H1 (cell line): ENCODE data around the gene MIB1. TPM values are rescaled to one million over a fixed set of nuclear protein-coding genes. Genes with fewer than 3 reads are reported as not detected.

ENCODE experiments used
- CTCF ChIA-PET: fragments of 300-600 bp; sonication (Branson Sonifier 250); formaldehyde crosslinking; loops from one replicate; lab custom pipeline; 2021; ENCODE audit not compliant: partially characterized antibody; lab: Charles Lee
- POLR2A ChIA-PET: fragments of 300-600 bp; sonication (Branson Sonifier 250); formaldehyde crosslinking; loops from one replicate; lab custom pipeline; 2021; ENCODE audit warnings: inconsistent platforms; ENCODE audit not compliant: partially characterized antibody; lab: Charles Lee
- DNase-seq, 2 experiments: peaks; one replicate each; pipeline versions ENCODE4 v3.0.0 to v3.0.0-alpha.2; 2010 to 2022; ENCODE audit warnings: low spot score in 2 of 2, low read depth in 1 of 2, mixed read lengths in 1 of 2
- FAIRE-seq: peaks from 2 replicates; lab custom pipeline; 2011; peaks lifted over from hg19 to GRCh38; lab: Jason Lieb, UNC
- H2AFZ ChIP-seq: 2 replicates; pipeline ENCODE4 v1.8.1; 2012; ENCODE audit warnings: low read length, inconsistent platforms
- H2AK5ac ChIP-seq: 2 replicates; pipeline ENCODE4 v1.6.1; 2013; ENCODE audit warnings: low read depth, low read length
- H2BK120ac ChIP-seq: replicated peaks from 2 replicates; pipeline ENCODE3; 2013; ENCODE audit warnings: low read depth, low read length, inconsistent platforms
- H2BK12ac ChIP-seq: 2 replicates; pipeline ENCODE4 v1.6.1; 2013; ENCODE audit warnings: low read depth, low read length
- H2BK15ac ChIP-seq: 2 replicates; pipeline ENCODE4 v1.6.1; 2013; ENCODE audit warnings: low read length
- H2BK20ac ChIP-seq: 2 replicates; pipeline ENCODE4 v1.6.1; 2013; ENCODE audit warnings: low read length
- H2BK5ac ChIP-seq: 2 replicates; pipeline ENCODE4 v1.6.1; 2013; ENCODE audit warnings: low read depth, low read length
- H3K14ac ChIP-seq: 2 replicates; pipeline ENCODE4 v1.6.1; 2013; ENCODE audit warnings: inconsistent platforms; ENCODE audit not compliant: insufficient read length
- H3K18ac ChIP-seq: 2 replicates; pipeline ENCODE4 v1.6.1; 2013; ENCODE audit warnings: low read length; ENCODE audit errors: extremely low read depth
- H3K23ac ChIP-seq: 2 replicates; pipeline ENCODE4 v1.6.1; 2013; ENCODE audit warnings: inconsistent platforms; ENCODE audit not compliant: insufficient read length
- H3K23me2 ChIP-seq: 2 replicates; pipeline ENCODE4 v1.6.1; 2013; ENCODE audit warnings: low read depth, low read length
- H3K27ac ChIP-seq: 2 replicates; pipeline ENCODE4 v1.6.1; 2011; ENCODE audit warnings: low read depth, low read length, inconsistent platforms
- H3K27me3 ChIP-seq, 4 experiments: replicated peaks in 1 of 4; 1 replicate in 1 of 4; 2 replicates in 3 of 4; pipeline versions ENCODE4 v1.6.1 to v1.8.1; 2011 to 2013; ENCODE audit warnings: low read length in 3 of 4, mild to moderate bottlenecking in 3 of 4, inconsistent platforms in 2 of 4, mixed read lengths in 2 of 4, moderate library complexity in 1 of 4; ENCODE audit not compliant: control insufficient read depth in 3 of 4, insufficient read depth in 3 of 4; ENCODE audit errors: extremely low read depth in 1 of 4
- H3K36me3 ChIP-seq, 4 experiments: 2 replicates each; pipeline versions ENCODE4 v1.6.1 to v1.8.1; 2011 to 2013; ENCODE audit warnings: mild to moderate bottlenecking in 4 of 4, low read length in 3 of 4, moderate library complexity in 2 of 4, control low read depth in 1 of 4, inconsistent platforms in 1 of 4; ENCODE audit not compliant: insufficient read depth in 4 of 4, control insufficient read depth in 2 of 4
- H3K4ac ChIP-seq: replicated peaks from 2 replicates; pipeline ENCODE3; 2013; ENCODE audit warnings: low read length, low read depth, mixed read lengths, inconsistent platforms; ENCODE audit not compliant: insufficient read length
- H3K4me1 ChIP-seq, 4 experiments: replicated peaks in 1 of 4; 1 replicate in 1 of 4; 2 replicates in 3 of 4; pipeline versions ENCODE4 v1.6.1 to v1.8.1; 2011 to 2013; ENCODE audit warnings: low read length in 3 of 4, inconsistent platforms in 2 of 4, mixed read lengths in 1 of 4; ENCODE audit not compliant: insufficient read depth in 4 of 4, control insufficient read depth in 3 of 4
- H3K4me2 ChIP-seq, 2 experiments: 2 replicates each; pipeline versions ENCODE4 v1.6.1 to v1.8.1; 2011 to 2013; ENCODE audit warnings: low read depth in 2 of 2, low read length in 2 of 2, control low read depth in 1 of 2, inconsistent platforms in 1 of 2, mild to moderate bottlenecking in 1 of 2; ENCODE audit not compliant: insufficient read depth in 1 of 2
- H3K4me3 ChIP-seq, 4 experiments: fragments of 200-600, 300-600 bp in 1 of 4; sonication (generic), shearing (Covaris generic), sonication (Bioruptor Twin) in 1 of 4; 2 replicates each; pipeline versions ENCODE4 v1.5.1 to v1.8.1; 2011 to 2016; ENCODE audit warnings: low read length in 4 of 4, low read depth in 3 of 4, control low read depth in 2 of 4, inconsistent platforms in 2 of 4, mild to moderate bottlenecking in 2 of 4, mixed read lengths in 1 of 4, moderate library complexity in 1 of 4; ENCODE audit not compliant: insufficient read depth in 2 of 4; ENCODE audit errors: extremely low read depth in 1 of 4
- H3K56ac ChIP-seq: replicated peaks from 2 replicates; pipeline ENCODE3; 2013; ENCODE audit warnings: low read depth, mild to moderate bottlenecking, mixed read lengths, low read length, inconsistent platforms; ENCODE audit not compliant: insufficient read length
- H3K79me1 ChIP-seq: 2 replicates; pipeline ENCODE4 v1.6.1; 2013; ENCODE audit warnings: low read depth, low read length, control low read depth
- H3K79me2 ChIP-seq, 2 experiments: 2 replicates each; pipeline versions ENCODE4 v1.6.1 to v1.8.1; 2012 to 2013; ENCODE audit warnings: low read length in 2 of 2, mild to moderate bottlenecking in 2 of 2, inconsistent platforms in 1 of 2; ENCODE audit not compliant: insufficient read depth in 2 of 2, control insufficient read depth in 1 of 2
- H3K9ac ChIP-seq, 4 experiments: replicated peaks in 1 of 4; 1 replicate in 1 of 4; 2 replicates in 3 of 4; pipeline versions ENCODE4 v1.6.1 to v1.8.1; 2011 to 2013; ENCODE audit warnings: low read depth in 3 of 4, low read length in 3 of 4, control low read depth in 2 of 4, mild to moderate bottlenecking in 2 of 4, moderate library complexity in 2 of 4, inconsistent platforms in 1 of 4; ENCODE audit errors: extremely low read depth in 1 of 4
- H3K9me3 ChIP-seq, 2 experiments: 2 replicates each; pipeline versions ENCODE4 v1.6.1 to v1.8.1; 2012 to 2013; ENCODE audit warnings: mild to moderate bottlenecking in 2 of 2, moderate library complexity in 2 of 2, control low read depth in 1 of 2, inconsistent platforms in 1 of 2, low read depth in 1 of 2, low read length in 1 of 2, mixed read lengths in 1 of 2; ENCODE audit not compliant: insufficient read depth in 2 of 2
- H4K20me1 ChIP-seq, 2 experiments: replicated peaks in 1 of 2; 2 replicates each; pipeline versions ENCODE3 to v1.8.1; 2011 to 2013; ENCODE audit warnings: inconsistent platforms in 2 of 2, low read length in 2 of 2, mild to moderate bottlenecking in 1 of 2; ENCODE audit not compliant: insufficient read depth in 2 of 2, control insufficient read depth in 1 of 2
- H4K5ac ChIP-seq: 2 replicates; pipeline ENCODE4 v1.6.1; 2013; ENCODE audit warnings: low read length, low read depth, mixed read lengths, inconsistent platforms; ENCODE audit not compliant: insufficient read length
- H4K8ac ChIP-seq: 2 replicates; pipeline ENCODE4 v1.8.0; 2013; ENCODE audit warnings: mild to moderate bottlenecking, moderate library complexity, low read length, inconsistent platforms; ENCODE audit not compliant: insufficient read depth; ENCODE audit errors: extremely low read depth
- H4K91ac ChIP-seq: replicated peaks from 2 replicates; pipeline ENCODE3; 2013; ENCODE audit warnings: low read length, mixed read lengths, inconsistent platforms; ENCODE audit not compliant: insufficient read length
- BRCA1 ChIP-seq: IDR thresholded peaks from 2 replicates; pipeline ENCODE4 v1.6.1; 2012; ENCODE audit warnings: low read depth, low read length, improper control_type of control experiment
- CHD1 ChIP-seq: IDR thresholded peaks from 2 replicates; pipeline ENCODE4 v1.6.1; 2012; ENCODE audit warnings: low read depth, low read length, improper control_type of control experiment
- CTBP2 ChIP-seq: IDR thresholded peaks from 2 replicates; pipeline ENCODE4 v1.7.0; 2011; ENCODE audit warnings: borderline replicate concordance, mild to moderate bottlenecking, moderate library complexity, mixed read lengths, low read length; ENCODE audit not compliant: insufficient read depth, insufficient read length
- FOSL1 ChIP-seq: IDR thresholded peaks from 2 replicates; pipeline ENCODE4 v1.6.1; 2011; ENCODE audit warnings: mild to moderate bottlenecking, low read depth, low read length, moderate library complexity; ENCODE audit not compliant: insufficient read depth
- HDAC6 ChIP-seq: IDR thresholded peaks from one replicate; pipeline ENCODE4 v1.7.1; 2012; ENCODE audit warnings: low read depth, mild to moderate bottlenecking, inconsistent platforms, low read length, moderate library complexity
- PHF8 ChIP-seq: fragments of 200-600 bp; sonication (generic); conservative IDR thresholded peaks from 2 replicates; pipeline ENCODE4 v1.7.1; 2012; ENCODE audit warnings: low read depth, mild to moderate bottlenecking, inconsistent platforms, low read length, moderate library complexity
- POU5F1 ChIP-seq: IDR thresholded peaks from 2 replicates; pipeline ENCODE4 v1.6.1; 2011; ENCODE audit warnings: low read depth, mild to moderate bottlenecking, low read length, moderate library complexity
- SRF ChIP-seq: IDR thresholded peaks from 2 replicates; pipeline ENCODE4 v1.6.1; 2011; ENCODE audit warnings: mild to moderate bottlenecking, low read depth, low read length, moderate library complexity
- YY1 ChIP-seq: IDR thresholded peaks from 2 replicates; pipeline ENCODE4 v1.6.1; 2011; ENCODE audit warnings: low read depth, mild to moderate bottlenecking, low read length
- WGBS, 2 experiments: shearing (Covaris generic) in 1 of 2; methylation state at CpG; one replicate each; pipeline versions ENCODE4 v1.1.6 to v1.1.7; 2013 to 2015; ENCODE audit warnings: low lambda C conversion rate in 2 of 2, mixed read lengths in 2 of 2, inconsistent platforms in 1 of 2, low coverage in 1 of 2, missing lambda C conversion rate in 1 of 2; ENCODE audit not compliant: insufficient replicate concordance in 2 of 2, insufficient coverage in 1 of 2, insufficient read length in 1 of 2; ENCODE audit errors: extremely low coverage in 1 of 2, missing lambda C conversion rate in 1 of 2; 5-methylcytosine and 5-hydroxymethylcytosine counted together
- polyA plus RNA-seq, 7 experiments: library from polyadenylated mRNA; depleted of rRNA in 3 of 7; stranded (reverse) in 5 of 7; unstranded in 2 of 7; fragments of >200 nt in 5 of 7; fragments of 200-250 nt in 2 of 7; gene quantifications; 1 replicate in 5 of 7; 2 replicates in 1 of 7; 4 replicates in 1 of 7; pipeline versions ENCODE4 v1.2.1 to v1.2.3, GENCODE V29; 2011 to 2013; ENCODE audit warnings: missing spikeins in 2 of 7, mixed read lengths in 2 of 7
- total RNA-seq: library from RNA; stranded (reverse); fragmentation: NEBNext Ultra II Directional; extraction: Animal tissue kit (Norgen Biotek cat#: 25700); gene quantifications from 2 replicates; pipeline ENCODE4 v1.2.1, GENCODE V29; 2021

The MIB1 gene
- total and polyA plus RNA-seq, 2 of the 8 experiments (the other 6 are each of a cell fraction or from before 2014, with no cell fraction given) = 8.2 to 60.3 TPM

GRCh38 chr18:21853016-21853415 is 112.4 kb downstream of the MIB1 start:
- Histone ChIP-seq H3K4me3 (no peak overlapping the region), H4K5ac (no peak overlapping the region), H3K9me3 (no peaks in the 10 kb centered on the region), H3K23ac (no peak overlapping the region), H3K9ac (no peak overlapping the region), H3K56ac (no peak overlapping the region), H3K27me3 (no peaks in the 10 kb centered on the region), H2AFZ (no peak overlapping the region), H3K4ac (no peak overlapping the region), H2BK15ac (no peak overlapping the region), H2BK120ac (no peak overlapping the region), H3K36me3 (peaks cover 0 to 19% (median 6%) of the 10 kb centered on the region in 4 experiments; a peak in 6 of 8 replicates), H3K23me2 (no peaks in the 10 kb centered on the region), H2AK5ac (no peak overlapping the region), H3K18ac (no peak overlapping the region), H4K91ac (no peak overlapping the region), H3K27ac (no peak overlapping the region), H3K4me1 (no peaks in the 10 kb centered on the region), H2BK20ac (no peak overlapping the region), H3K4me2 (no peak overlapping the region), H3K79me1 (no peaks in the 10 kb centered on the region), H4K8ac (no peak overlapping the region), H3K14ac (no peak overlapping the region), H2BK12ac (no peak overlapping the region), H3K79me2 (no peaks in the 10 kb centered on the region), H4K20me1 (peaks cover 0 to 2% of the 10 kb centered on the region in 2 experiments), H2BK5ac (no peak overlapping the region)
- FAIRE-seq = no peak
- DNase-seq = no peak
- WGBS, 2 experiments = 87% methylated on average over 3 of the region's 3 CpGs; no CpG with 5 or more reads in 1 of the 2 experiments
- no peak for TF ChIP-seq BRCA1
- no peak for TF ChIP-seq CHD1
- TF ChIP-seq YY1 = no peak
- TF ChIP-seq SRF = no peak
- TF ChIP-seq FOSL1 = no peak
- TF ChIP-seq POU5F1 = no peak
- no peak for TF ChIP-seq HDAC6
- TF ChIP-seq CTBP2 = no peak
- no peak for TF ChIP-seq PHF8
- ChIA-PET POLR2A (interaction anchor here (1.3 kb wide), 1 partner anchor 22 kb away, joined by 3 read pairs; no protein-coding TSS in a partner anchor), CTCF (interaction anchor here (0.5 to 1.2 kb wide), 6 partner anchors 10 to 1108 kb away, joined by 3 to 4 read pairs (median 3); no protein-coding TSS in a partner anchor)
